Smooth muscle cell (in vitro differentiated cells): ENCODE data around the gene TNMD. TPM values are rescaled to one million over a fixed set of nuclear protein-coding genes. Genes with fewer than 3 reads are reported as not detected.

Experiments used
- DNase-seq: peaks from one replicate; lab custom pipeline; 2025; ENCODE audit not compliant: unreplicated experiment; lab: John Stamatoyannopoulos, UW
- H2AFZ ChIP-seq: fragments of 200-600 bp; sonication (generic); 2 replicates; pipeline ENCODE4 v1.6.0; 2016; ENCODE audit warnings: antibody characterized with exemption, low read depth, mild to moderate bottlenecking
- H3F3A ChIP-seq: fragments of 200-600 bp; sonication (generic); 2 replicates; pipeline ENCODE4 v1.6.0; 2017; ENCODE audit warnings: antibody characterized with exemption, low read depth
- H3K27ac ChIP-seq: fragments of 200-600 bp; sonication (generic); 2 replicates; pipeline ENCODE4 v1.5.1; 2016; ENCODE audit warnings: low read depth, mild to moderate bottlenecking
- H3K27me3 ChIP-seq: fragments of 200-600 bp; sonication (generic); 2 replicates; pipeline ENCODE4 v1.6.1; 2016; ENCODE audit warnings: low read depth, mild to moderate bottlenecking
- H3K36me3 ChIP-seq: fragments of 200-600 bp; sonication (generic); 2 replicates; pipeline ENCODE4 v1.5.1; 2016; ENCODE audit warnings: low read depth
- H3K4me1 ChIP-seq: fragments of 200-600 bp; sonication (generic); 2 replicates; pipeline ENCODE4 v1.5.1; 2016; ENCODE audit warnings: low read depth
- H3K4me2 ChIP-seq: fragments of 200-600 bp; sonication (generic); 2 replicates; pipeline ENCODE4 v1.6.0; 2016; ENCODE audit warnings: mild to moderate bottlenecking
- H3K4me3 ChIP-seq: fragments of 200-600 bp; sonication (generic); 2 replicates; pipeline ENCODE4 v1.5.1; 2016; ENCODE audit warnings: mild to moderate bottlenecking
- H3K79me2 ChIP-seq: fragments of 200-600 bp; sonication (generic); 2 replicates; pipeline ENCODE4 v1.6.0; 2016; ENCODE audit warnings: low read depth, mild to moderate bottlenecking
- H3K9ac ChIP-seq: fragments of 200-600 bp; sonication (generic); 2 replicates; pipeline ENCODE4 v1.6.0; 2016; ENCODE audit warnings: low read depth
- H3K9me3 ChIP-seq: fragments of 200-600 bp; sonication (generic); replicated peaks from 2 replicates; pipeline ENCODE4 v1.5.1; 2016; ENCODE audit warnings: low read depth
- H4K20me1 ChIP-seq: fragments of 200-600 bp; sonication (generic); 2 replicates; pipeline ENCODE4 v1.6.0; 2016; ENCODE audit warnings: low read depth
- CTCF ChIP-seq: fragments of 200-600 bp; sonication (generic); IDR thresholded peaks from 2 replicates; pipeline ENCODE4 v1.5.1; 2017; ENCODE audit warnings: borderline replicate concordance, mild to moderate bottlenecking, antibody characterized with exemption; ENCODE audit not compliant: insufficient read depth, poor library complexity, severe bottlenecking
- WGBS: methylation state at CpG from one replicate; pipeline ENCODE4 v1.1.7; 2016; ENCODE audit warnings: low lambda C conversion rate; 5-methylcytosine and 5-hydroxymethylcytosine counted together
- polyA plus RNA-seq: library from polyadenylated mRNA; unstranded; fragments of >200 nt; fragmentation: Nextera tagmentation; extraction: Ambion mirVana; gene quantifications from 2 replicates; pipeline ENCODE4 v1.2.1, GENCODE V29; 2016
- total RNA-seq: library from RNA; depleted of rRNA; stranded (reverse); fragments of >200 nt; gene quantifications from 2 replicates; pipeline ENCODE4 v1.2.3, GENCODE V29; 2014

The TNMD gene
- total and polyA plus RNA-seq, 2 experiments from 2014 or later: not detected

- no peak overlapping the region for H3K9ac ChIP-seq
- DNase-seq: no peak
- H3K27ac ChIP-seq: no peak overlapping the region
- WGBS: 85% methylated on average over 5 of the region's 5 CpGs
- H3K4me2 ChIP-seq: no peak overlapping the region
- H3F3A ChIP-seq: no peaks in the 10 kb centered on the region
- no peak for TF ChIP-seq CTCF
- H3K27me3 ChIP-seq: no peaks in the 10 kb centered on the region
- H2AFZ ChIP-seq: no peak overlapping the region
- H3K4me1 ChIP-seq: no peaks in the 10 kb centered on the region
- no peaks in the 10 kb centered on the region for H3K79me2 ChIP-seq
- no peaks in the 10 kb centered on the region for H4K20me1 ChIP-seq
- H3K9me3 ChIP-seq: no peaks in the 10 kb centered on the region
- no peaks in the 10 kb centered on the region for H3K36me3 ChIP-seq
- H3K4me3 ChIP-seq: no peak overlapping the region
Measured at GRCh38 chrX:100625985-100626491, 41.3 kb downstream of the TNMD start.

DNA sequence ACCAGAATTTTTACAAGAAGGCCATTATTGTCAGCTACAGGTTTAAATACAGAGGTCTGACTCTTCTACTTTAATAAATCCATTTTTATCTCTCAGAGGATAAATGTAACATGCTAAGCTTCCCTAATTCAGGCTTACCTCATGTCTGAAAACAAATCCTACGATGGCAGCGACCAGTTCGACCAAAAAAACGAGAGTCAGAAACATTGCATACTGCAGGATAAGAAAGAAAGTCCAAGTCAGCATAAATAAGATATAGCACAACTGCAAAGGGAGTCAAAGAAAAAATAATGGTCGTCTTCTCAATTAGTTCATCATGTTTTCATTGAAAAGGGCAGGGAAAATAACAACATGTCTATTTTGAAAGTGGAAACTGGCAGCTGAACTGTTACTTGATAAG is 50.3 kb downstream of the TNMD start:
- Histone ChIP-seq H3K27me3 (no peaks in the 10 kb centered on the region), H3K4me2 (peak overlapping the region; percentile 86), H3K4me3 (peak overlapping the region; percentile 83), H3K9ac (no peak overlapping the region), H3F3A (no peaks in the 10 kb centered on the region), H2AFZ (no peak overlapping the region), H4K20me1 (no peaks in the 10 kb centered on the region), H3K4me1 (no peaks in the 10 kb centered on the region), H3K36me3 (no peaks in the 10 kb centered on the region), H3K9me3 (no peaks in the 10 kb centered on the region), H3K79me2 (no peaks in the 10 kb centered on the region), H3K27ac (no peak overlapping the region)
- TF ChIP-seq CTCF: no peak
- DNase-seq: no peak
- 50% methylated on average over 5 of the region's 5 CpGs for WGBS

DNA sequence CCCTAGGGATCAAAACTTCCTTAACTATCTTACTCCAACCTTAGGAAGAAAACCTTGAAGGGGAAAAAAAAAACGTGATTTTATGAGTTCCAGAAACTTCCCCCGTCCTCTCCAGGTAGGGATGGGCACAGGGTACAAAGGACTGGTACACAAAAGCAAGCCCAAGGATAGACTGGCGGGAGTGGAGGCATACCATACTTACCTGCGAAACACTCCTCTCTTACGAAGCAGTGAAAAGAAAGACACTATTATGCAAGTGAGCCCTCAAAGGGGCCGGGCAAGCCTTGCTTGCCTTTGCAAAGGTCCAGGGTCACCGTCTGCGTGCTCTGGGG is 51.2 kb downstream of the TNMD start:
- Histone ChIP-seq H3K27ac (peak overlapping the region; percentile 68), H2AFZ (peak overlapping the region; percentile 87), H4K20me1 (no peaks in the 10 kb centered on the region), H3K27me3 (no peaks in the 10 kb centered on the region), H3K4me2 (peak overlapping the region; percentile 86), H3K9ac (peak overlapping the region; percentile 91), H3K4me3 (peak overlapping the region; percentile 83), H3F3A (no peaks in the 10 kb centered on the region), H3K9me3 (no peaks in the 10 kb centered on the region), H3K36me3 (no peaks in the 10 kb centered on the region), H3K79me2 (no peaks in the 10 kb centered on the region), H3K4me1 (no peaks in the 10 kb centered on the region)
- DNase-seq: no peak
- TF ChIP-seq CTCF: no peak
- WGBS: 30% methylated on average over 8 of the region's 8 CpGs

GRCh38 chrX:100636321-100636991 is 51.7 kb downstream of the TNMD start, which contains the start of gene TSPAN6:
TSPAN6 (minus strand) TSS chrX:100636806; CDS start chrX:100636694, 112 bp downstream.
- H3K4me2 ChIP-seq: peak within 1 kb of the TSS; percentile 86
- peak; percentile 51 for TF ChIP-seq CTCF
- H3K4me1 ChIP-seq: no peaks in the 10 kb centered on the region
- WGBS: 48% methylated on average over 51 of the region's 51 CpGs
- no peaks in the 10 kb centered on the region for H3K9me3 ChIP-seq
- no peaks in the 10 kb centered on the region for H4K20me1 ChIP-seq
- H3K79me2 ChIP-seq: no peaks in the 10 kb centered on the region
- peak within 1 kb of the TSS; percentile 83 for H3K4me3 ChIP-seq
- H3K36me3 ChIP-seq: no peaks in the 10 kb centered on the region
- peak within 1 kb of the TSS; percentile 91 for H3K9ac ChIP-seq
- no peaks in the 10 kb centered on the region for H3K27me3 ChIP-seq
- H3F3A ChIP-seq: no peaks in the 10 kb centered on the region
- peak within 1 kb of the TSS; percentile 87 for H2AFZ ChIP-seq
- DNase-seq: peak; percentile 16
- H3K27ac ChIP-seq: peak within 1 kb of the TSS; percentile 68
